Bronchial epithelial cell (primary cell): Measurements from ENCODE around the gene UCHL1. TPM values are rescaled to one million over a fixed set of nuclear protein-coding genes. Genes with fewer than 3 reads are reported as not detected.

Experiments used
- DNase-seq: peaks from one replicate; pipeline ENCODE4 v3.0.0-alpha.2; 2010; ENCODE audit warnings: low read depth
- FAIRE-seq: peaks from 2 replicates; lab custom pipeline; 2011; peaks lifted over from hg19 to GRCh38; lab: Jason Lieb, UNC
- H3K27me3 ChIP-seq: 2 replicates; pipeline ENCODE4 v1.5.1; 2011; ENCODE audit warnings: low read length; ENCODE audit not compliant: control insufficient read depth, insufficient read depth
- H3K36me3 ChIP-seq: 2 replicates; pipeline ENCODE4 v1.5.1; 2011; ENCODE audit warnings: low read length; ENCODE audit not compliant: control insufficient read depth, insufficient read depth
- H3K4me3 ChIP-seq: 2 replicates; pipeline ENCODE4 v1.5.1; 2011; ENCODE audit warnings: mild to moderate bottlenecking, low read depth, low read length, control low read depth
- total RNA-seq: library from RNA; depleted of rRNA; stranded (reverse); fragments of >200 nt; gene quantifications from 2 replicates; pipeline ENCODE4 v1.2.1, GENCODE V29; 2014
- TF ChIP-seq, protein P1 (sequence below): IDR thresholded peaks from 2 replicates; pipeline ENCODE4 v1.5.1; 2011; ENCODE audit warnings: mild to moderate bottlenecking, moderate library complexity, low read length, control low read depth, inconsistent platforms; ENCODE audit not compliant: insufficient read depth, severe bottlenecking

Gene UCHL1
- 6.1 and 28.4 TPM in 2 replicates for total RNA-seq

DNA sequence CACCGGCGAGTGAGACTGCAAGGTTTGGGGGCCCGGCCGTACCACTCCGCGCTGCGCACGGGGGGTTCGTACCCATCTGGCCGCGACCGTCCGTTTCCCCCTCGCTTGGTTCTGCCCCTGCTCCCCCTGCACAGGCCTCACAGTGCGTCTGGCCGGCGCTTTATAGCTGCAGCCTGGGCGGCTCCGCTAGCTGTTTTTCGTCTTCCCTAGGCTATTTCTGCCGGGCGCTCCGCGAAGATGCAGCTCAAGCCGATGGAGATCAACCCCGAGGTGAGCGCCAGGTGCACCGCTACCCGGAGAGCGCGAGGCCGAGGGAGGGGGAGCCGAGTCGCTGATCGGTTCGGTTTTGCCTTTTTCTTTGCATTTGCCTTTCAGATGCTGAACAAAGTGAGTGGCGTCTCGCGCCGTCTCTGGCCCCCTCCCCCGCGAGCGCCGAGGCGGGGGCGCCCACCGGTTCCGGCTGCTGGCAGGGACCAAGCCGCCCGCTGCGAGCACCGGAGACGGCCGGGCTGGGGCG lies at the start of gene UCHL1:
TSS of gene UCHL1 (plus strand) at position 189 of the 517 bp plus-strand sequence. CDS start at position 238, 49 bp downstream.
- no peaks in the 10 kb centered on the region for H3K36me3 ChIP-seq
- DNase-seq (no peak), FAIRE-seq (no peak)
- peak within 1 kb of the TSS; percentile 37 for H3K4me3 ChIP-seq
- TF ChIP-seq, protein P1, sequence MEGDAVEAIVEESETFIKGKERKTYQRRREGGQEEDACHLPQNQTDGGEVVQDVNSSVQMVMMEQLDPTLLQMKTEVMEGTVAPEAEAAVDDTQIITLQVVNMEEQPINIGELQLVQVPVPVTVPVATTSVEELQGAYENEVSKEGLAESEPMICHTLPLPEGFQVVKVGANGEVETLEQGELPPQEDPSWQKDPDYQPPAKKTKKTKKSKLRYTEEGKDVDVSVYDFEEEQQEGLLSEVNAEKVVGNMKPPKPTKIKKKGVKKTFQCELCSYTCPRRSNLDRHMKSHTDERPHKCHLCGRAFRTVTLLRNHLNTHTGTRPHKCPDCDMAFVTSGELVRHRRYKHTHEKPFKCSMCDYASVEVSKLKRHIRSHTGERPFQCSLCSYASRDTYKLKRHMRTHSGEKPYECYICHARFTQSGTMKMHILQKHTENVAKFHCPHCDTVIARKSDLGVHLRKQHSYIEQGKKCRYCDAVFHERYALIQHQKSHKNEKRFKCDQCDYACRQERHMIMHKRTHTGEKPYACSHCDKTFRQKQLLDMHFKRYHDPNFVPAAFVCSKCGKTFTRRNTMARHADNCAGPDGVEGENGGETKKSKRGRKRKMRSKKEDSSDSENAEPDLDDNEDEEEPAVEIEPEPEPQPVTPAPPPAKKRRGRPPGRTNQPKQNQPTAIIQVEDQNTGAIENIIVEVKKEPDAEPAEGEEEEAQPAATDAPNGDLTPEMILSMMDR, result no peak
- peaks cover 9% of the 10 kb centered on the region for H3K27me3 ChIP-seq

DNA sequence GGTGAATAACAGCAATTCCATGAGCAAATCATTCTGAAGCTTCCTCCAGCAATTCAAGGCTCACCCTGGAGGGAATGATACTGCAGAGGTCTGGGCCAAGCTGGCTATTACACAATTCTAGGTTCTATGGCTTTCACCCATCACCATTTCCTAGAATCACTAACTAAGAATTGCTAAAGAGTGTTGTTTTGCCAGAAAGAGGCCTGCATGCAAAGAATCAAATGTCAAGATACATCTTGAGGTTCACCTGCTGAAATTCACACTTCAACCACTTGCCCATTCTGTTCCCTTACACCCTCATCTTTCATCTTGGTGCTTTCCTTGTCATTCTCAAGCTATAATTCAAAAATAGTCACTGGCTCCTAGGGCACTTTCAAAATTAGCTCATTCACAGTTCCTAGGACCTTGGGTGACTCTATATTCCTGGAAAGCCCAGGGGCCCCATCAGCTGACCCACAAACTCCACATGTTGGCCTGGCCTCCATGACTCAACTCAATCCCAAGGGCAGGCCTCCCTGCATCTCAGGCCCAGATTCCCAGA lies 49.4 kb upstream of the UCHL1 start:
- DNase-seq, result no peak
- TF ChIP-seq, protein P1, result no peak
- no peaks in the 10 kb centered on the region for H3K36me3 ChIP-seq
- H3K27me3 ChIP-seq, result no peaks in the 10 kb centered on the region
- no peak overlapping the region for H3K4me3 ChIP-seq
- no peak for FAIRE-seq

DNA sequence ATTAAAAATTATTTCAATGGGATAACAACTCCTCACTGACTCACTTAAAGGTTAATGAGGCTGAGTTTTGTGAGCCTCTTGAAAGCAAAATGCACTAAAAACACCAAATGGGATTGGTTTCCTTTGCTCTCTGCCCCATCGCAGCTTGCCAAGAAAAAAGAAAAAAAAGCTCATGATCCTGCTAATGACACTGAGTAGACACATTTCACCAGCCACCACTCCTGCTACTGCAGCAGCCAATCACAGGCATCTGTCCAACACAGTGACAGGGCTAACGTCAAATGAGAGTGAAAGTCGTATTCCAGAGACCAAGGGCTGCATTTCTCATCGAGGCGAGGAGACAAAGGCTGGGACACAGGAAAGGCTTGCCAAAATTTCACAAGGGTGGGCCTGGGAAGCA lies 47.5 kb upstream of the UCHL1 start:
- Histone ChIP-seq H3K4me3 (no peak overlapping the region), H3K36me3 (no peaks in the 10 kb centered on the region), H3K27me3 (no peaks in the 10 kb centered on the region)
- DNase-seq (no peak), FAIRE-seq (no peak)
- TF ChIP-seq, protein P1, result no peak

DNA sequence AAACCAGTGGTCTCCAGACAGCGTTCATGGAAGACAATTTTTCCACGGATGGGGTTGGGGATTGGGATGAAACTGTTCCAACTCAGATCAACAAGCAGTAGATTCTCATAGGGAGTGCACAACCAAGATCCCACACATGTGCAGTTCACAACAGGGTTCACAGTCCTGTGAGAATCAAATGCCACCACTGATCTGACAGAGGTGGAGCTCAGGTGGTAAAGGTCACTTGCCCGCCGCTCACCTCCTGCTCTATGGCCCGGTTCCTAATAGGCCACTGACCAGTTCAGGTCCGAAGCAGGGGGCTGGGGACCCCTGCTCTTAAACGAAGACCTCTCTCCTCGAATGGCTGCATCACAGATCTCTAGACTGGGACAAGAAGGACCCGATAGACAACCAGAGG lies 46.8 kb upstream of the UCHL1 start:
- Histone ChIP-seq H3K4me3 (no peak overlapping the region), H3K36me3 (no peaks in the 10 kb centered on the region), H3K27me3 (no peaks in the 10 kb centered on the region)
- FAIRE-seq (no peak), DNase-seq (no peak)
- TF ChIP-seq, protein P1, result no peak

DNA sequence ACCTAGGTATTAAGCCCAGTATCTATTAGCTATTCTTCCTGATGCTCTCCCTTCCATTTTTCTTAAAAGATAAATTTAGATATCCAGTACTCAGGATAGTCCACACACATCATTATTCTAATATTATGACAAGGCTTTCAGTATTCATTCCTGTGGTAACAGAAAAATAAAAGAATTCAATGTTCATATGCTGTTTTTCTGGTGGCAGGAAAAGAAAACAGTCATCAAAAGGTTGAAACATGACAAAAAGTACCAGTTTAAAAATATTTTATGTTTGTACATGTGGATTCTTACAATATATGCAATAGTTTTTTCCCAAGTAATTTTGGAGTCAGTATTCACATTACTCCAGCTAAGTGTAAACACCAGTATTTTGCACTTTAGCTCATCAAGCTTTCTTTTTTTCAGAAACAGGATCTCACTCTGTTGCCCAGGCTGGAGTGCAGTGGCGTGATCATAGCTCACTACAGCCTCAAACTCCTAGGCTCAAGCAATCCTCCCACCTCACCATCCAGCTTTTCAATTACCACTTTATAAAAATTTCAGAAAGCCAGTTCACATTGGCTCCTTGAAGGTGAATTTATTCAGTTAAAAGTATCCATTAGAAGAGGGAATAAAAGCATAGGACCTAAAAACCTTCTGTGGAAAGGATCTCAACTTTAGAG lies 44.6 kb upstream of the UCHL1 start:
- DNase-seq (no peak), FAIRE-seq (no peak)
- H3K27me3 ChIP-seq, result no peaks in the 10 kb centered on the region
- H3K36me3 ChIP-seq, result no peaks in the 10 kb centered on the region
- TF ChIP-seq, protein P1, result no peak
- peak overlapping the region; percentile 86 for H3K4me3 ChIP-seq
